Neural cell (in vitro differentiated cells): ENCODE results near the gene NEDD4L. TPM values are rescaled to one million over a fixed set of nuclear protein-coding genes. Genes with fewer than 3 reads are reported as not detected.
A peak's percentile ranks its signal among the peaks of the same experiment; 100 is the strongest.

Source experiments
- H2AFZ ChIP-seq: fragments of 200-600, 300-800 bp; sonication (generic), shearing (Covaris generic); 2 replicates; pipeline ENCODE4 v1.6.0; 2014; ENCODE audit warnings: low read depth, mild to moderate bottlenecking, antibody characterized with exemption, low read length, moderate library complexity
- H3F3A ChIP-seq: fragments of 200-600 bp; shearing (Covaris generic); 2 replicates; pipeline ENCODE4 v1.6.1; 2016; ENCODE audit warnings: mild to moderate bottlenecking, moderate library complexity, mixed read lengths, antibody characterized with exemption, low read length; ENCODE audit not compliant: insufficient read depth, poor library complexity, severe bottlenecking
- H3K27ac ChIP-seq: fragments of 200-600, 300-800 bp; sonication (generic), shearing (Covaris generic); 2 replicates; pipeline ENCODE4 v1.5.1; 2014; ENCODE audit warnings: mild to moderate bottlenecking, low read length, moderate library complexity
- H3K27me3 ChIP-seq: fragments of 300-800, 200-600 bp; sonication (generic), shearing (Covaris generic); 2 replicates; pipeline ENCODE4 v1.6.0; 2014; ENCODE audit warnings: mild to moderate bottlenecking, low read depth, low read length, moderate library complexity; ENCODE audit not compliant: insufficient read depth
- H3K36me3 ChIP-seq: fragments of 300-800, 200-600 bp; sonication (generic), shearing (Covaris generic); 2 replicates; pipeline ENCODE4 v1.5.1; 2014; ENCODE audit warnings: mild to moderate bottlenecking, antibody characterized with exemption, low read length, moderate library complexity; ENCODE audit not compliant: insufficient read depth
- H3K4me2 ChIP-seq: fragments of 300-800, 200-600 bp; sonication (generic), shearing (Covaris generic); 2 replicates; pipeline ENCODE4 v1.6.0; 2014; ENCODE audit warnings: mild to moderate bottlenecking, low read length
- H3K4me3 ChIP-seq: fragments of 300-800, 200-600 bp; sonication (generic), shearing (Covaris generic); 2 replicates; pipeline ENCODE4 v1.5.1; 2014; ENCODE audit warnings: mild to moderate bottlenecking, low read length, moderate library complexity
- H3K79me2 ChIP-seq: fragments of 200-600 bp; shearing (Covaris generic); replicated peaks from 2 replicates; pipeline ENCODE4 v1.6.0; 2014; ENCODE audit warnings: mild to moderate bottlenecking, low read length, moderate library complexity; ENCODE audit not compliant: insufficient read depth
- H3K9ac ChIP-seq: fragments of 300-800, 200-600 bp; sonication (generic), shearing (Covaris generic); 2 replicates; pipeline ENCODE4 v1.6.1; 2016; ENCODE audit warnings: mild to moderate bottlenecking, low read length, mixed read lengths
- H3K9me2 ChIP-seq: fragments of 200-600 bp; shearing (Covaris generic); 2 replicates; pipeline ENCODE4 v1.6.1; 2016; ENCODE audit warnings: mild to moderate bottlenecking, low read length, mixed read lengths; ENCODE audit not compliant: insufficient read depth
- H3K9me3 ChIP-seq: fragments of 200-600, 300-800 bp; sonication (generic), shearing (Covaris generic); 2 replicates; pipeline ENCODE4 v1.6.1; 2016; ENCODE audit warnings: mild to moderate bottlenecking, mixed run types, low read length, moderate library complexity, mixed read lengths
- H4K20me1 ChIP-seq: fragments of 200-600 bp; shearing (Covaris generic); 2 replicates; pipeline ENCODE4 v1.6.1; 2016; ENCODE audit warnings: mild to moderate bottlenecking, mixed run types; ENCODE audit not compliant: insufficient read depth
- CTCF ChIP-seq: fragments of 450-650 bp; IDR thresholded peaks from 2 replicates; pipeline ENCODE4 v1.5.1; 2014; ENCODE audit warnings: antibody characterized with exemption, mild to moderate bottlenecking, moderate library complexity; ENCODE audit not compliant: poor library complexity, severe bottlenecking
- EP300 ChIP-seq: fragments of 450-650 bp; conservative IDR thresholded peaks from 2 replicates; pipeline ENCODE4 v1.6.1; 2014; ENCODE audit warnings: antibody characterized with exemption, mild to moderate bottlenecking, moderate library complexity; ENCODE audit not compliant: poor library complexity, severe bottlenecking
- EZH2 ChIP-seq: fragments of 200-600, 300-800 bp; shearing (Covaris generic), sonication (generic); IDR thresholded peaks from 2 replicates; pipeline ENCODE4 v1.6.1; 2014; ENCODE audit warnings: antibody characterized with exemption, low read length, borderline replicate concordance, mild to moderate bottlenecking; ENCODE audit not compliant: insufficient read depth, poor library complexity, severe bottlenecking
- MXI1 ChIP-seq: fragments of 450-650 bp; conservative IDR thresholded peaks from 2 replicates; pipeline ENCODE4 v1.6.1; 2014; ENCODE audit warnings: antibody characterized with exemption, mild to moderate bottlenecking; ENCODE audit not compliant: poor library complexity, severe bottlenecking
- POLR2AphosphoS5 ChIP-seq: IDR thresholded peaks from 2 replicates; pipeline ENCODE4 v1.6.1; 2012
- RAD21 ChIP-seq: fragments of 450-650 bp; conservative IDR thresholded peaks from 2 replicates; pipeline ENCODE4 v1.6.1; 2014; ENCODE audit warnings: antibody characterized with exemption, mild to moderate bottlenecking, moderate library complexity
- REST ChIP-seq: IDR thresholded peaks from 2 replicates; pipeline ENCODE4 v1.6.1; 2012; ENCODE audit warnings: borderline replicate concordance
- SMC3 ChIP-seq: fragments of 450-650 bp; conservative IDR thresholded peaks from 2 replicates; pipeline ENCODE4 v1.6.1; 2014; ENCODE audit warnings: antibody characterized with exemption, mild to moderate bottlenecking, moderate library complexity; ENCODE audit not compliant: poor library complexity
- TAF1 ChIP-seq: IDR thresholded peaks from 2 replicates; pipeline ENCODE4 v1.6.1; 2012; ENCODE audit warnings: low read depth
- polyA plus RNA-seq: library from polyadenylated mRNA; depleted of rRNA; stranded (reverse); fragments of >200 nt; gene quantifications from 2 replicates; pipeline ENCODE4 v1.2.3, GENCODE V29; 2014

The NEDD4L gene
- polyA plus RNA-seq, 1 donor from 2014 or later, result 97.9 TPM

GRCh38 chr18:58188996-58189395, 145.0 kb downstream of the NEDD4L start (continued):
- no peak for TF ChIP-seq POLR2AphosphoS5
- no peak for TF ChIP-seq TAF1
- TF ChIP-seq EP300, result peak; percentile 20

- Histone ChIP-seq H2AFZ (no peak overlapping the region), H3K36me3 (no peaks in the 10 kb centered on the region), H3K27me3 (no peaks in the 10 kb centered on the region), H3K4me3 (no peak overlapping the region), H3K9me2 (no peaks in the 10 kb centered on the region), H3F3A (no peaks in the 10 kb centered on the region), H3K9me3 (no peaks in the 10 kb centered on the region), H3K79me2 (peaks cover 58% of the 10 kb centered on the region), H4K20me1 (no peaks in the 10 kb centered on the region), H3K27ac (no peak overlapping the region), H3K9ac (no peak overlapping the region), H3K4me2 (no peak overlapping the region)
- no peak for TF ChIP-seq EP300
- TF ChIP-seq CTCF, result no peak
- TF ChIP-seq EZH2, result no peak
- TF ChIP-seq TAF1, result no peak
- no peak for TF ChIP-seq REST
- TF ChIP-seq SMC3, result no peak
- no peak for TF ChIP-seq RAD21
- no peak for TF ChIP-seq POLR2AphosphoS5
- TF ChIP-seq MXI1, result no peak
Observed at GRCh38 chr18:58190842-58191530, 147.0 kb downstream of the NEDD4L start.

GRCh38 chr18:58191626-58192025, 147.6 kb downstream of the NEDD4L start:
- Histone ChIP-seq H3F3A (no peaks in the 10 kb centered on the region), H3K4me3 (no peak overlapping the region), H3K79me2 (peaks cover 64% of the 10 kb centered on the region), H3K9ac (no peak overlapping the region), H3K27me3 (no peaks in the 10 kb centered on the region), H3K9me3 (no peaks in the 10 kb centered on the region), H4K20me1 (no peaks in the 10 kb centered on the region), H2AFZ (no peak overlapping the region), H3K36me3 (no peaks in the 10 kb centered on the region), H3K4me2 (no peak overlapping the region), H3K27ac (no peak overlapping the region), H3K9me2 (no peaks in the 10 kb centered on the region)
- no peak for TF ChIP-seq EP300
- TF ChIP-seq RAD21, result no peak
- TF ChIP-seq EZH2, result no peak
- TF ChIP-seq REST, result no peak
- no peak for TF ChIP-seq CTCF
- no peak for TF ChIP-seq SMC3
- TF ChIP-seq MXI1, result no peak
- no peak for TF ChIP-seq POLR2AphosphoS5
